OCI-M1 (cell line): ENCODE data around the gene CC2D2B.

Source experiments
- DNase-seq: peaks from one replicate; lab custom pipeline; 2025; lab: John Stamatoyannopoulos, UW

Gene CC2D2B

DNA sequence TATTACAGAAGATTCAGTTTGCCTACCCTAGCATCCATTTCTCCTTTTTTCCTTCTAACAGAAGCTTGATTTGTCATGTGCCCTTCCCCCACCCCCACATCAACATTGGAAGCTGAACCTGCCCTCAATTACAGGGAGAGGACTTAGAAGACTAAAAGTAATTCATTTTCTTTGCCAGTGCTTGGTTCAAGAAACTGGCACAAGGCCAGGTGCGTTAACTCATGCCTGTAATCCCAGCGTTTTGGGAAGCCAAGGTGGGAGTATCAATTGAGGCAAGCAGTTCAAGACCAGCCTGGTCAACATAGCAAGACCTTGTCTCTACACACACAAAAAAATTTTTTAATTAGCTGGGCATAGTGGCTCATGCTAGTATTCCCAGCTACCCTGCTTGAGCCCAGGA lies 168.2 kb downstream of the CC2D2B start:
- DNase-seq = no peak

DNA sequence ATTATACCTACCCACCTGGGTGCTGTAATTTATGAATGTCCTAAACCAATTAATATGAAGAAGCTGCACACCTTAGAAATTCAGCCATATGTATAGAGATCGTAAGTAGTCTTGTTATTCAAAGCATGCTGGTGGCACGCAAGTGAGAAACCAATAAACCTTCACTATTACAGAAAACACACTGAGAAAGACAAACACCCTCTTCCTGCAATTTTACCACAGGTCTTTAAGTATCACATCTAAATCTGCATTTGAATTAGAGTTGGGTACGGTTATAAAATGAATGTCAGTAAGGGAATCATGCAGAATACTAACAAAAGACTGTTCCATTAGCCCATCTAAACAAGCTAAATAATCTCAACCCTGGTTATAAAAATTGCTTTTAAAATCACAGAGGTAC lies 169.4 kb downstream of the CC2D2B start:
- no peak for DNase-seq

DNA sequence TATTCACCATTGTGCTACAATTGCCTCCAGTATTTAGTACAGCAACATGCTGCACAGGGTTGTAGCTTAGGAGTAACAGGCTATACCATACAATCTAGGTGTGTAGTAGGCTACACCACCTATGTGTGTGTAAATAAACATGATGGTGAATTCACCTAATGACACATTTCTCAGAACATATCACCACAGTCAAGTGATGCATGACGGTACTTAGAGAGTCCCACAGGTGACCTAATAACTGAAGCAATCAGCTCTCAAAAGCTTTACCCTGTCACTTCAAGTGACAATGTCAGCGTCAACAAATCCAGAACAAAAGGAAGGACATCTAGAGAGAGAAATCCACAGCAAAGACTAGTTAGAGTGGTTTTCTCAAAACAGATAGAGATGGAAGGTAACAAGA lies 174.4 kb downstream of the CC2D2B start:
- DNase-seq = no peak
